Measurements from ENCODE around the gene MYEF2. TPM values are rescaled to one million over a fixed set of nuclear protein-coding genes. Genes with fewer than 3 reads are reported as not detected.

The MYEF2 gene
- total and polyA plus RNA-seq, 10 donors: 8.1 to 41.3 (median 18.3) TPM

DNA sequence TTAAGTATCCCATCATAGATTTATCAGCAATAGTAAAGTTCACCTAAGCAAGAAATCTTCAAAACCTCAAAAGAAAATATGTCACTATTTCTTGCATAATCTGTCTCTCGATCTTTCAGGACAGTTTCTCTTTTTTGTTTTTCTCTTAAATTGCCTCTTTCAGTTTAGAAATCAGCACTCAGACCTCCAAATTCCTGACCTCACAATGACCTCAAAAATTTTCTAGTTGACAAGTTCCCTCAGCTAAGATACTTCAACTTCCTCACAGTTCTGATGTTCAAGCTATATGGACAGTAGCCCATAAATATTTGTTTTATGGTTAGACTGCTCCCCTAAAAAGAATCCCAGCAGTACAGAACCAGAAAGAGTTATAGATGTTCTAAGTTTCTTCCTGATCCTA, 33.2 kb downstream of the MYEF2 start:
- WGBS, 5 donors: 25 to 42% (median 33%) methylated on average over 1 of the region's 1 CpG
- Histone ChIP-seq H3K9me3 (no peaks in the 10 kb centered on the region), H3K4me1 (peaks cover 0 to 4% (median 0%) of the 10 kb centered on the region in 6 donors), H3K4me3 (no peak overlapping the region), H3K27ac (no peak overlapping the region), H3K36me3 (peaks cover 0 to 12% (median 0%) of the 10 kb centered on the region in 6 donors), H3K27me3 (replicated peaks in 1 of 7) (no peaks in the 10 kb centered on the region)
- TF ChIP-seq, protein P1, sequence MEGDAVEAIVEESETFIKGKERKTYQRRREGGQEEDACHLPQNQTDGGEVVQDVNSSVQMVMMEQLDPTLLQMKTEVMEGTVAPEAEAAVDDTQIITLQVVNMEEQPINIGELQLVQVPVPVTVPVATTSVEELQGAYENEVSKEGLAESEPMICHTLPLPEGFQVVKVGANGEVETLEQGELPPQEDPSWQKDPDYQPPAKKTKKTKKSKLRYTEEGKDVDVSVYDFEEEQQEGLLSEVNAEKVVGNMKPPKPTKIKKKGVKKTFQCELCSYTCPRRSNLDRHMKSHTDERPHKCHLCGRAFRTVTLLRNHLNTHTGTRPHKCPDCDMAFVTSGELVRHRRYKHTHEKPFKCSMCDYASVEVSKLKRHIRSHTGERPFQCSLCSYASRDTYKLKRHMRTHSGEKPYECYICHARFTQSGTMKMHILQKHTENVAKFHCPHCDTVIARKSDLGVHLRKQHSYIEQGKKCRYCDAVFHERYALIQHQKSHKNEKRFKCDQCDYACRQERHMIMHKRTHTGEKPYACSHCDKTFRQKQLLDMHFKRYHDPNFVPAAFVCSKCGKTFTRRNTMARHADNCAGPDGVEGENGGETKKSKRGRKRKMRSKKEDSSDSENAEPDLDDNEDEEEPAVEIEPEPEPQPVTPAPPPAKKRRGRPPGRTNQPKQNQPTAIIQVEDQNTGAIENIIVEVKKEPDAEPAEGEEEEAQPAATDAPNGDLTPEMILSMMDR (IDR thresholded peaks at IDR 0.05 in 8 of 11, conservative IDR thresholded peaks at IDR 0.05 in 3 of 11): no peak
- TF ChIP-seq POLR2A (IDR thresholded peaks at IDR 0.05) (no peak), POLR2AphosphoS5 (IDR thresholded peaks at IDR 0.05) (no peak)
- intact Hi-C loops (cut with DNase I; ENCODE audit: low total_unique reads): no loop called here
- no peak for DNase-seq

DNA sequence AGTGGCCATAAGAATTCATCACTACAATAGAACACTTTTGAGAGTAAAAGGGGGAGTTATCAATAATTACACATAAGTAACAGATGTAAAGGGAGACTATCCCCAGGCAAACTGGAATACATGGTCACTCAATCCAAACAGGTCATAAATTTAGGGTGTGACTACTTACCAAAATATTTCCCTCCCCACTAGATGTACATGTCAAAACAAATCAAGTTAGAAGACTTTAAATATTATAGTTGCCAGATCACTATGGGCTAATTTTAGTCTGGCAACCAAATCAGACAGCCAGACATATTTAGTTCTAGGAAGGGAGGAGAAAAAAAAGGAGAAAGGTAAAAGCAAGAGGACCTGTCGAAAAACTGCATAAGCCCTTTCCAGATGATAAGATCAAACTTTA, 34.2 kb downstream of the MYEF2 start:
- no peak for DNase-seq
- H3K27me3 ChIP-seq (replicated peaks in 1 of 7): no peaks in the 10 kb centered on the region
- no peaks in the 10 kb centered on the region for H3K9me3 ChIP-seq
- no peak overlapping the region for H3K27ac ChIP-seq
- 87 to 92% (median 89%) methylated on average over 1 of the region's 1 CpG for WGBS, 5 donors
- peaks cover 0 to 7% (median 0%) of the 10 kb centered on the region in 6 donors for H3K36me3 ChIP-seq
- no peak for TF ChIP-seq POLR2A (IDR thresholded peaks at IDR 0.05)
- TF ChIP-seq, protein P1 (IDR thresholded peaks at IDR 0.05 in 8 of 11, conservative IDR thresholded peaks at IDR 0.05 in 3 of 11): no peak
- TF ChIP-seq POLR2AphosphoS5 (IDR thresholded peaks at IDR 0.05): no peak
- peaks cover 0 to 4% (median 0%) of the 10 kb centered on the region in 6 donors for H3K4me1 ChIP-seq
- H3K4me3 ChIP-seq: no peak overlapping the region
- intact Hi-C loops (cut with DNase I; ENCODE audit: low total_unique reads): no loop called here

DNA sequence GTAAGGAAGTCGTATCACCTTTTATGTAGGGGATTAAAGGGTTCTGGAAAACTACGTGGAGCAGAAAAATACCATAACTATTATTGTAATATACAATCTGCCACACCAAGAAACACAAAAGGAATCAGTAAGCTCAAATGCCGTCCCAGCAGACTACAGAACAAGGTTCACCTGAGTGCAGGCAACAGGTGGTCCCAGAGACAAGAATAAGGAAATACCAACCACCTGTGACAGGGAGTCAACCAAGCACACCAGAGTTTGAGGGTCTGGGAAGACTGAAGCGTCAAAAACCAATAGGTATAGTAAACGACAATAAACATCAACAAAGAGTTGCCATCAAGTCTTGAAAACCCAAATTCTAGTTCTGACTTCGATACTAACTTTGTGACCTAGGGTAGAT, 45.2 kb downstream of the MYEF2 start:
- Histone ChIP-seq H3K36me3 (no peaks in the 10 kb centered on the region), H3K27ac (no peak overlapping the region), H3K27me3 (replicated peaks in 1 of 7) (no peaks in the 10 kb centered on the region), H3K4me3 (no peak overlapping the region), H3K4me1 (no peaks in the 10 kb centered on the region), H3K9me3 (no peaks in the 10 kb centered on the region)
- TF ChIP-seq, protein P1 (IDR thresholded peaks at IDR 0.05 in 8 of 11, conservative IDR thresholded peaks at IDR 0.05 in 3 of 11): no peak
- no peak for TF ChIP-seq POLR2AphosphoS5 (IDR thresholded peaks at IDR 0.05)
- TF ChIP-seq POLR2A (IDR thresholded peaks at IDR 0.05): no peak
- intact Hi-C loops (cut with DNase I; ENCODE audit: low total_unique reads): no loop called here
- WGBS, 5 donors: 84 to 89% (median 86%) methylated on average over 6 of the region's 6 CpGs
- no peak for DNase-seq

DNA sequence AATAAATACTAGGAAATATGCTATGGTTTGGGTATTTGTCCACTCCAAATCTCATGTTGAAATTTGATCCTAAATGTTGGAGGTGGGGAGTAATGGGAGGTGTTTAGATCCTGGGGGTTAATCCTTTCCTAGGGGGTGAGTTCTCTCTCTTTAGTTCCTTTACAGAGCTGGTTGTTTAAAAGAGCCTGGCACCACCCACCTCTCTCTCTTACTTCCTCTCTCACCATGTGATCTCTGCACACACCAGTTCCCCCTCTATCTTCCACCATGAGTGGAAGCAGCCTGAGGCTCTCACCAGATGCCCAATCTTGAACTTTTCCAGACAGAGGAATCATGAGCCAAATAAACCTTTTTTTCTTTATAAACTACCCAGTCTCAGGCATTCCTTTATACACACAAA, 46.8 kb downstream of the MYEF2 start:
- no peak for DNase-seq
- Histone ChIP-seq H3K27me3 (replicated peaks in 1 of 7) (no peaks in the 10 kb centered on the region), H3K9me3 (no peaks in the 10 kb centered on the region), H3K4me1 (no peaks in the 10 kb centered on the region), H3K27ac (no peak overlapping the region), H3K36me3 (no peaks in the 10 kb centered on the region), H3K4me3 (no peak overlapping the region)
- intact Hi-C loops (cut with DNase I; ENCODE audit: low total_unique reads): no loop called here
- TF ChIP-seq POLR2AphosphoS5 (IDR thresholded peaks at IDR 0.05) (no peak), POLR2A (IDR thresholded peaks at IDR 0.05) (no peak)
- TF ChIP-seq, protein P1 (IDR thresholded peaks at IDR 0.05 in 8 of 11, conservative IDR thresholded peaks at IDR 0.05 in 3 of 11): no peak

Measured in spleen (tissue), 11 donors.